ENCODE results near the gene ADGRG3.

ADGRG3 gene

DNA sequence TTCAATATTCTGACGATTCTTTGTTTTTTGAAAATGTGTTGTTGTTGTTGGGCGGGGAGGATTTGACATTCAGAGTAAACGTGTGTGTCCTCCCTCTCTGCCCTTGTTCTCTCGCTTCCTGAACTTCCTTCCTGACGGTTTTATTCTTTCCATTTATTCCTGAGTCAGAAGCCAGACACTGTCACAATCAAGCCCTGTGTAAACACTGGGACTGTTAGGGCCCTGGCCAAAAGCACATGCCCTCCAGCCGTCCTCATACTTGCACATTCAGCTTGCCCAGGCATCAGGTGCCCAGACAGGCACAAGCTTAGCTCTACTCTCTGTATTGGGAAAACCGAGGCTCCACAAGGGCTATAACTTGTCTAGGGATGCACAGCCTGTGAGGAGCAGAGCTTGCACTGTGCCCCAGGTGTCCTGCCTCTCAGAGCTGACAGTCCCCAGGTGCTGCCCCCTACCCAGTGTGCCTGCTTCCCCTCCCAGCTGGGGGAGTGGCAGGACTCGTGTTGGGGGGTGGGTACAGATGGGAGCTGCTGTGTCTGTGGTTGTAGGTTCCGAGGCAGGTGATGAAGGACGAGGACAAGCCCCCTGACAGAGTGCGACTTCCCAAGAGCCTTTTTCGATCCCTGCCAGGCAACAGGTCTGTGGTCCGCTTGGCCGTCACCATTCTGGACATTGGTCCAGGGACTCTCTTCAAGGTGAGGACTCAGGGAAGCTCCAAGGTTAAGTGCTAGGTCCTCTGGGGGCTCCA lies 9.7 kb downstream of the ADGRG3 start:
- DNase-seq (ENCODE audit: insufficient read length, low spot score), result no peak

DNA sequence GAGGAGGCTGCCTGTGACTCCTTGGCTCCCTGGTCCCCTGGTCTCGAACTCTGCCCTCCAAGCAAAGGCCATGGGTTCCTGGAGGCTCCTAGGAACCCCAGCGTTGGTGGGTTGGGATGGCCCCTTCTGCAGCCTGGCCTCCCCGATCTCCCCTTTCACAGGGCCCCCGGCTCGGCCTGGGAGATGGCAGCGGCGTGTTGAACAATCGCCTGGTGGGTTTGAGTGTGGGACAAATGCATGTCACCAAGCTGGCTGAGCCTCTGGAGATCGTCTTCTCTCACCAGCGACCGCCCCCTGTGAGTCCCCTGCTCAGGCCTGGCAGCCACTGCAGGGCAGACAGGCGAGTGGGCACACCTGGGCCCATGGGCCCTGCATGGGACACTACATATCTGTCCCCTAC lies 10.9 kb downstream of the ADGRG3 start:
- FAIRE-seq, result no peak
- no peak for DNase-seq (ENCODE audit: insufficient read length, low spot score)

More for the DNA sequence above, 9.7 kb downstream of the ADGRG3 start:
- no peak for FAIRE-seq

DNA sequence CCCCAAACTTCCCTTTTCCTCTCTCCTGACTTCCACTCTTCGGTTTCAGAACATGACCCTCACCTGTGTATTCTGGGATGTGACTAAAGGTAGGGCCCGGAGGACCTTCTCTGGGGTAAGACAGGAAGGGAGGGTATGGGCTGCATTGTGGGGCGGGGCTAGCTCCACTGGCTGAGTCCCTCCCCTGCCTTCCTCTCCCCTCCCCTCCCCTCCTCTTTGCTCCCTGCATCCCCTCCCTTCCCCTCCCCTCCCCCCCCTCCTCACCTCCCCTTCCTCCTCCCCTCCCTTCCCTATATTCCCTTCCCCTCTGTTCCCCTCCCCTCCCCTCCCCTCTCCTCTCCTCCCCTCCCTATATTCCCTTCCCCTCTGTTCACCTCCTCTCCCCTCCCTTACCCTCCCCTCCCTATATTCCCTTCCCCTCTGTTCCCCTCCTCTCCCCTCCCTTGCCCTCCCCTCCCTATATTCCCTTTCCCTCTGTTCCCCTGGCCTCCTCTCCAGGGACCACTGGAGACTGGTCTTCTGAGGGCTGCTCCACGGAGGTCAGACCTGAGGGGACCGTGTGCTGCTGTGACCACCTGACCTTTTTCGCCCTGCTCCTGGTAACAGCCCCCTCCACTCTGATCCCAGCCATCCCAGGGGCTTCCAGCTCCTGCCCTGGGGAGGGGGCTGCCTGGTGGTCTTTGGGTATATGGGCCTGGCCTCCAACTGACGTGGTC lies 11.8 kb downstream of the ADGRG3 start:
- DNase-seq (ENCODE audit: insufficient read length, low spot score), result no peak
- FAIRE-seq, result no peak

DNA sequence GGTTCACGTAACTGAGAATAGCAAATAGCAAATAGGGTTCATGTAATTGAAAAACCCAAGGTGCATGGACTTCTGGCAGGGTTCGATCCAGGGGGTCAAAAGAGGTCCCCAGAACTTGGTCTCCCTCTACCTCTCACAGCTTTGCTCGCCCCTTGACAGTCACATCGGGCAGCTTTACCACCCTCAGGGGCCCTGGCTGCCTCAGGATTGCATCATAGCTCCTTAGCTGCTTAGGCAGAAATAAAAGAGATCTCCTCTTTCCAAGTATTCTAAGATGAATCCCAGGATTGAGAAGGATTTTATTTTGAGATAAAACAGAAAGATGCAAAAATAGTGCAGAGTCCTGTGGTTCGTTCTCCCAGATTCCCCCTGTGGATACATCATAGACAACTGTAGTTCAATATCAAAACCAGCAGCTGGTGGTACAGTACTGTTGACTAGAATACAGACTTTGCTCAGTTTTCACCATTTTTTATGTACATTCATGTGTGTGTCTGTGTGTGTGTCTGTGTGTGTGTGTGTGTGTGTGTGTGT lies 12.8 kb downstream of the ADGRG3 start:
- FAIRE-seq, result no peak
- DNase-seq (ENCODE audit: insufficient read length, low spot score), result no peak

DNA sequence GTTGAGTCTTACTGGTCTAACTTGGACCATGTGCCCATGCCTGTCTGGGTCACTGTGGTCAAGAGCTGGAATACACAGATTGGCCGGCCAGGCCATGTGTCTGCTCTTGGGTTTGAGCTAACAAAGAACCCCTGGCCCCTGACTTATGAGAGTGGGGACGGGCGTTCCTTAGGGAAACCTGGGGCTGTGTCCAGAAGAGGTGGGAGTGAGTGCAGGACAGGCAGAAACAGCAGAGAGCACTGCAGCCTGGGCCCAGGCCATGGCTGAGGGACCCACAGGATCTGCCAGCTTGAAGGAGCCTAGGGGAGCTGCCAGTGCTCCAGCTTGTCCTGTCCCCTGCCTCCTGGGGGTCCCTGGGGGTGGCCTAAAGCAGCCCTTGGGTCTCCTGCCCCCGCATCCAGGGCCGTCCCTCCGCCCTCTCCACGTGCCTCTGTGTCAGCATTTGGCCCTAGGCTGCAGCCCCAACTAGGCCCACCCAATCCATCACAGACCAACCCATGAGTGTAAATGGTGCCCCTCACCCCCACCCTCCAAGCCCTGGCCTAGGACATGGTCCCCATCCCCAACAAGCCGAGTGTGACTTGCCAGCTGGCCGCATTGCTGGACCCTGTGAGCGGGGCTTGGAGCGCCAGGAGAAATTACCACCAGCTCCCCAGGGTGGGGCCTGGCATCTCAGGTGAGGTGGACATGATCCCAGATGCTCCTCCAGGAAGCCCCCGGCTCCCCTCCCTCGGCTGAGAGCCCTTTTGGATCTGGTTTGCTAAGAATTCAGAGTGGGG lies 14.0 kb downstream of the ADGRG3 start:
- no peak for FAIRE-seq
- DNase-seq (ENCODE audit: insufficient read length, low spot score), result no peak

DNA sequence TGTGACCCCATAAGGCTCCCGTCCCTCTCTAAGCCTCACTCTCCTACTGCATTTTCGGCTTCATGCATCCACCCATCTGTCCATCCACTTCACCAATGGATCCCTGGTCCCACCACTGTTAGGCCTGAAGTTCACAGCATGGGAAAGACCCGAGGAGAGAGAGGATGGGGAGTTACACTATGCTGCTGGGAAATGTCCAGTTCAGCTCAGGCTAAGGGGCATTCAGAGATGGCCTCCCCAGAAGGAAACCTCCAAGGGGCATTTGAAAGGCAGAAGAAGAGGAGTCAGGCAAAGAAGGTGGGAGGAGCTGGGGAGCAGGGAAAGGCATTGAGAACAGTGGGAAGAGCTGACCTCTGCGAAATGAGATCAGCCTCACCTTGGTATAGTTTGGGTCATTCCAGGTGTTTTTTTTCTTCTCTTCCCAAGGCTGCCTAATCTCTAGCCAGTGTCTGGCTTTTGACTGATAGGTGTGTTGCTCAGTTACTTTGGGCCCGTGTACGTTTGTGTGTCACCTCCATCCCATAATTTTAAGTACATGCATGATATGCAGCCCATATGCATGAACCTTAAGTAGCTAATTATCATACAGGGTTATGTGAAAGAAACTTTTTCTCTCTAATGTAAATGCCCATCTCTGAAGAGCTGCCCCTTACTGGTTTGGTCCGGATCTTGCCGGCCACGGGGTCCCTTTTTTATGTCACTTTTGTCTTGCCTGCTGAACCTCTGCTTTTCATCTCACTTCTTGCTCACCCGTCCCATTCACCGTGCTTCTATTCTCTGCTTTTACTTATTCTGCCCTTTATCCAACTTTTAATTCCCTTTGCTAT lies 14.9 kb downstream of the ADGRG3 start:
- DNase-seq (ENCODE audit: insufficient read length, low spot score) (no peak), FAIRE-seq (peak; percentile 49)

DNA sequence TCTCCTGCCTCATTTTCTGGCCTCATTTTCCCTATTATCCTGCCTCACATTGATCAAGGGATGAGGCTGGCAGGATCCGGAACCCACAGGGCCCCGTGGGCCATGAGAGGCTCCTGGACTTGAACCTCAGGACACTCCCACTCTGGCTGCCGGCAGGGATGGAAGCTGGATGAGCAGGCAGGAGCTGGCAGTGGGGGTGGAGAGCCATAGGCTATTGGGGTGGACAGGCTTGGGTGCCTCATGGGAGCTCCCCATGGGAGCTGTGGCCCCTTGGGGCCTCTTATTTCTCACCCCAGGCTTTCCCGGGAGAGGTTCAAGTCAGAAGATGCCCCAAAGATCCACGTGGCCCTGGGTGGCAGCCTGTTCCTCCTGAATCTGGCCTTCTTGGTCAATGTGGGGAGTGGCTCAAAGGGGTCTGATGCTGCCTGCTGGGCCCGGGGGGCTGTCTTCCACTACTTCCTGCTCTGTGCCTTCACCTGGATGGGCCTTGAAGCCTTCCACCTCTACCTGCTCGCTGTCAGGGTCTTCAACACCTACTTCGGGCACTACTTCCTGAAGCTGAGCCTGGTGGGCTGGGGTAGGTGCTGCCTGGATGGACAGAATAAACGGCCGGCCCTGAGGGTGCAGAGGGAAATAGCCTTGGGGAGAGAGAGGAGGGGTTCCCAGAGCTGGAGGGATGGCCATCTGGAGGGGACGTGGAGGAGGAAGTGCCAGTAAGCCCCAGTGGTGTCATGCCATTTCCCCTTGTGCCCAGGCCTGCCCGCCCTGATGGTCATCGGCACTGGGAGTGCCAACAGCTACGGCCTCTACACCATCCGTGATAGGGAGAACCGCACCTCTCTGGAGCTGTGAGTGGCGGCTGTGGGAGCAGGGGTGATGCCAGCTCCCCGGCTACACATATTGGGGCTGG lies 15.8 kb downstream of the ADGRG3 start:
- DNase-seq (ENCODE audit: insufficient read length, low spot score) (no peak), FAIRE-seq (no peak)

DNA sequence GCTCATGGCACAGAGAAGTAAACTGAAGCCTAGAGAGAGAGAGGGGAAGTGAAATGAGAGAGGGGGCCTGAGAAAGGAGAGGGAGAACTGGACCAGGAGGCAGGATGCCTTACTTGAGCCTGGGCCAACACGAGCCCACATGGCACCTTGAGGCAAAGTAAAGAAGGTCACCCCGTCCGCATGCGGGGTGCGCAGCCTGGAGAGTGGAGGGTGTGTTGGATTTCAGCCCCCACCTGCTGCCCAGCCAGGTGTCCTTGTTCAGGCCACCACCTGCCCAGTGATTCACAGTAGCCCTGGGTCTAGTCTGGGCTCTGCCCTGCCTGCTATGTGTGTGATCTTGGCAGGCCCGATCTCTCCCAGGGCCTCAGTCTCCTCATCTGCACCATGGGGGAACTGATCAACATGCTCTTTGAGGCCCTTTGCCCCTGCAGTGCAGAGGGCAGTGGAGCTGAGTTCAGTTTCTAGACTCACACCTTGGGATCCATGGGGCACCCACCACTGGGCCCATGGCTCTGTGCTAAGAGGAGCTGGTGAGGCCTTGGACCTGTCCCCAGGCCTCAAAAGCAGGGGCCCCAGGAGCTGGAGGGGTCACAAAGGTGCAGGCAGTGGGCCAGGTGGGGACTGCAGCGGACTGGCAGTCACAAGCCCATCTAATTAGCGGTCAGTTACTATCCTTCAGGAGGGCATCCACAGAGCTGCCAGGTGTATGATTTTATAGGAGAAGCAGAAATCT lies 16.7 kb downstream of the ADGRG3 start:
- no peak for DNase-seq (ENCODE audit: insufficient read length, low spot score)
- FAIRE-seq, result no peak

DNA sequence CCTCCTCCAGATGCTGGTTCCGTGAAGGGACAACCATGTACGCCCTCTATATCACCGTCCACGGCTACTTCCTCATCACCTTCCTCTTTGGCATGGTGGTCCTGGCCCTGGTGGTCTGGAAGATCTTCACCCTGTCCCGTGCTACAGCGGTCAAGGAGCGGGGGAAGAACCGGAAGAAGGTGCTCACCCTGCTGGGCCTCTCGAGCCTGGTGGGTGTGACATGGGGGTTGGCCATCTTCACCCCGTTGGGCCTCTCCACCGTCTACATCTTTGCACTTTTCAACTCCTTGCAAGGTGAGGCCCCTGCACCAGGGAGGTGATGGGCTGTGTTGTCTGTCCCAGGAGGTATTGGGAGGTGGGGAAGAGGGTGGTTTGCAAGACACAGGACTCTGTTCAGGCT lies 17.5 kb downstream of the ADGRG3 start:
- DNase-seq (ENCODE audit: insufficient read length, low spot score), result no peak
- peak; percentile 46 for FAIRE-seq

DNA sequence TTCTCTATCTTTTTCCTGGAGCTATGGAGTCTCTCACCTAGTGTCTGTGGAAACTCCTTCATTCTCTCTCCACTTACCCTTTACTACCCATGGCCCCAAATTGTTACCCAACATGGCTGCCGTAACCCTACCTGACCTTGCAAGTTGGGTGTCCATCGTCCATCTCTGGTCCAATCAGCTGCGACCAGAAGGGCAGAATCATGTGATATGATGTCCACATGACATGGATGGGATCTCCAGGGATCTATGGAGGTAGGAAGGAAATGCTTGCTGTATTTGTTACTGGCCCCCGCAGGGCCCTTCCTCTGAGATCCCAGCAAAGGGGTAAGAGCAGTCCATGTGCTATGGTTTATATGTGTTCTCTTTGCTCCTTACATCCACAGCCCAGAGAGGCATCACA lies 18.5 kb downstream of the ADGRG3 start:
- no peak for DNase-seq (ENCODE audit: insufficient read length, low spot score)
- FAIRE-seq, result peak; percentile 54

DNA sequence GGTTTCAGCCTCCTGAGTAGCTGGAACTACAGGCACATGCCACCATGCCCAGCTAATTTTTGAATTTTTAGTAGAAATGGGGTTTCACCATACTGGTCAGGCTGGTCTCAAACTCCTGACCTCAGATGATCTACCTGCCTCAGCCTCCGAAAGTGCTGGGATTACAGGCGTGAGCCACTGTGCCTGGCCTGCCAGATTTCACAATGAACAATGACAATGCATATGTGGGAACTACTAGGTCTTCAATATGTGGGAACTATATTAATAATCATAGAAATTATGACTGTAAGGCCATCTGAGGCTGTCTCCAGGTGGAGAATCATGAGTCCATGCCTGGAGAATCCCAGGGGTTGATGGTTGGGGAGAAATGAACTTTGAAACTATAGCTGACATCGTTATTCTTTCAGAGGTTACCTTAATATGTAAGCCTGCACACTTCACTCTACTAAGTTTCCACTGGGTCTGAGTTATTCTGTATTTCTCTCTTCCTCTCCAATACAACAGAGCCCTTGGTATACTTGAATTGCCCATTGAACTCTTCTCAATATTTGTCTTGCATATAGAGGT lies 19.3 kb downstream of the ADGRG3 start:
- no peak for FAIRE-seq
- no peak for DNase-seq (ENCODE audit: insufficient read length, low spot score)

DNA sequence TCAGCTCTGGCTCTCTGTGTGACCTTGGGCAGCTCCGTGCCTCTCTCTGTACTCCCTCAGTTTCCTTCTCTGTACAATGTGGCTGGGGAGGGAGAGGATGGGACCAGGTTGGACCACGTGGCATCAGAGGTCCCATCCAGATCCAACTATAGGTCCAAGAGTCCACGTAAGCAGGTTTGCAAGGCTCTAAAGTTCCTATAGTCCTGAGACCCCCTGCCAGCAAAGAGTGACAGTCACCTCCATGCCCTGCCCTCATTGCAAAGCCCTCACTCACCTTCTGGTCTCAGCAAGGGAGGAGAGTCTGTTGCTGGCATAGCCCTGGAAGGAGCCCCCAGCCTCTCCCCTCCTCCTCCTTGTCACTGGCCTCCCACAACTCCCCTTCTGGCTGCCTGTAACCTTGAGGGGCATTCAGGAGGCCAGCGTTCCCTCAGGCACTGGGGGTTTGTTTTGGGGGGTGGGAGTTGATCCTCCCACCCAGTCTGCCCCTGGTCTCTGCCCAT lies 20.4 kb downstream of the ADGRG3 start:
- FAIRE-seq (peak; percentile 4), DNase-seq (ENCODE audit: insufficient read length, low spot score) (no peak)

DNA sequence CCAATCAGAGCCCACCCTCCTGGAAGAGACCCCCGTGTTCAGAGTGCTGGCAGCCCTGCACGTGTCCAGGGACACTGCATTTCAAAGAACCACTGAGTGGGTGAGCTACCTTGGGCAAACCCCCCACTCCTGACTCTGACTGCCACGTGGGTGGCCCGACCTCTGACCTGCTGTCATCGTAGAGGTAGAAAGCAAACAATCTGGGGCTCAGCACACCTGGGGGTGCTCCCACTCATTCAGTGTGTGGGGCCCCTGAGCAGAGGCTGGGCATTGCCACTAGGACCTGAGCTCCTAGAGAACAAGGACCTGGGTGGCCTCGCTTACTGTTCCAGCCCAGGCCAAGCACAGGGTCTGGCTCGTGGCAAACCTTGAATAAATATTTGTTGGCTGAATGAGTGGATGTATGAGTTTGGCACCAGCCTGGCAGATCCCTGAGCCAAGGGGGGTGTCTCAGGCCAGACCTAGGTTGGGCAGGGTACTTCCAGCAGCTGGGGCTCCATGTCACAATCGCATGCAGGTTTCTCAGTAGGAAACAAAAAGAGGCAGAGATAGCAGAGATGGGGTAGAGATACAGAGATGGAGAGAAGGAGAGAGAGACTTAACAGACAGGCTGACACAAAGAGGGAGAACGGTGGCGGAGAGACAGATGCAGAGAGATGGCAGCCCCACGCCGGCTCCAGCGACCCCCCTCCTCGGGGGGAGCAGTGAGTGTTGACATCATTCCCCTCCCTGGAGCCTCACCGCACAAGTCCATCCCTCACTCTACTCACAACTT lies 21.1 kb downstream of the ADGRG3 start:
- no peak for FAIRE-seq

DNA sequence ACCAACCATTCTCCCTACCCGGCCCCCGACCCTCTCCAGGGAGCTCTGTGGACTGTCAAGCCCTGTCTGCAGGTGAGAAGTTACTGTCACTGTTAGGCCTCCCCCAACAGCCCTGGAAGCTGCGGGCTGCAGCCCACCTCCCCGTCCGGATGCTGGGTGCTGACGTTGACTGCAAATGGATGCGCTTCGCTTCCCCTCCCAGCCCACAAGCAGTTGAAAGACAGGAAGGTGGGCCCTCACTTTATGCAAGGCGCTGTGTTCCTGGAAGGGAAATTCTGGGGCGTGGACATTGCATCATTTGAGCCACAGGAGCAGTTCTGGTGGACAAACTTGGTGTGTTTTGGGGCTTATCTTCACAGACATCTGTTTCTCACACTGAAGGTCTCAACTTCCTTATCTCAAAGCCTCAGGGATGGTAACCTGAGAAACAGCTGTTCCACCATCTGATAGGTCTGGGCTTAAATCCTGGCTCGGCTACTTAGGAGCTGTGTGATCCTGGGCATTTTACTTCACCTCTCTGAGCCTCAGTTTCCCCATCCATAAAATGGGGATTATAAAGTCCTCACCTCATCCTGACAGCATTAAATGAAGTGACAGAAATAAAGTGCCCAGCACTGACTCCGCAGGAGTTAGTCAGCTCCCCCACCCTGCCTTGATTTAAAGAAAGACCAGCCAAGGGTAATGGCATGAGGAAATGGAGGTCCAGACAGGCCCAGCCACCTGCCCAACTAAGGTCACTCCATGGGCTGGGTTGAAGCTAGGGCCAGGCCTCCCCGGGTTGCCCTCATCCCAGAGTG lies 21.9 kb downstream of the ADGRG3 start:
- DNase-seq (ENCODE audit: insufficient read length, low spot score) (no peak), FAIRE-seq (no peak)

More for the DNA sequence above, 21.1 kb downstream of the ADGRG3 start:
- DNase-seq (ENCODE audit: insufficient read length, low spot score), result no peak

DNA sequence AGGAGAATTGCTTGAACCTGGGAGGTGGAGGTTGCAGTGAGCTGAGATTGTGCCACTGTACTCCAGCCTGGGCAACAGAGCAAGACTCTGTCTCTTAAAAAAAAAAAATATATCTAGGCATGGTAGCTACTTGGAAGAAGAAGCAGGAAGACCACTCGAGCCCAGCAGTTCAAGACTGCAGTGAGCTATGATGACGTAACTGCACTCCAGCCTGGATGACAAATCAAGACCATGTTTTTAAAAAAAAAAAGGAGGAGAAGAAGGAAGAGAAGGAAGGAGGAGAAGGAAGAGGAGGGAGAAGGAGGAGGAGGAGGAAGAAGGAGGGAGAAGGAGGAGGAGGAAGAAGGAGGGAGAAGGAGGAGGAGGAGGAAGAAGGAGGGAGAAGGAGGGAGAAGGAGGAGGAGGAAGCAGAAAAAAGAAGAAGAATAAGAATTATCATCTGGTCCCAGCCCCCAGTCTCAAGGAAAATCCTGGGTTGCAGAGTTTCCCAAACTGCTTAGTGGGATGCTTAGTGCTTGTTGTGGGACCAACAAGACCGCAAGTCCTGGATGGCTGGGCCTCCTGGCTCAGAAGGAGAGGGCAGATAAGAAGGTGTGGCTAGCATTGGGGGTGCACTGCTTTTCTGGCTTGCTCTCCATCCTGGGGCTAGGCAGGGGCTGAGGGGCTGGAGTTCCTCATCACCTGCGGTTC lies 22.8 kb downstream of the ADGRG3 start:
- DNase-seq (ENCODE audit: insufficient read length, low spot score), result no peak
- FAIRE-seq, result no peak

DNA sequence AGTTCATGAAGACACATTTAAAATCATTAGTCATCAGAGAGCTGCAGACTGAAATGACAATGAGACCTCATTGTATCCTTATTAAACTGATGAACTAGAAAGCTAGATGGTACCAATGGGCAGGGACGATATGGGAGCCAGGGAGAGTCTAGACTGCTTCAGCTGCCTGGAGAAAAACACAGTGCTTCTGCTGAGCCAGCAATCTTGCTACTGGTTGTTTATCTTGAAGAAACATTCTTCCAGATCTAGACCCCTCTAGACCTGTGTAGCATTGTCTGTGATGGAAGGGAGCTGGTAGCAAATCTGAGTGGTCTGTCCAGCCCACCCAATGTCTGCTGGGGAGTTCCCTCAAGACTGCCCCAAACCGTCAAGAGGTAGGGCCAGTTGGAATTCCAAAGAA lies 24.5 kb downstream of the ADGRG3 start:
- FAIRE-seq (no peak), DNase-seq (ENCODE audit: insufficient read length, low spot score) (no peak)
